ENCODE measurements around the gene PRKAA1. TPM values are rescaled to one million over a fixed set of nuclear protein-coding genes. Genes with fewer than 3 reads are reported as not detected.

PRKAA1 gene
- total RNA-seq, 1 experiment from 2014 or later, result 84.5 TPM

GRCh38 chr5:40784027-40784653, 14.0 kb downstream of the PRKAA1 start:
- Histone ChIP-seq H2AFZ (ENCODE audit: low read length) (no peak overlapping the region), H3K9ac (ENCODE audit: low read length) (no peak overlapping the region), H3K9me3 (ENCODE audit: low read length) (peaks cover 7% of the 10 kb centered on the region; the same call in 1 of the 2 replicates), H3K9me2 (replicated peaks; ENCODE audit: low read length) (no peaks in the 10 kb centered on the region), H3K4me1 (ENCODE audit: insufficient read depth, low read length) (peaks cover 12% of the 10 kb centered on the region; the same call in 1 of the 2 replicates), H4K20me1 (ENCODE audit: low read length) (peaks cover 53% of the 10 kb centered on the region), H3K36me3 (ENCODE audit: low read depth, low read length) (peaks cover 18% of the 10 kb centered on the region), H3K27ac (ENCODE audit: low read length) (no peak overlapping the region), H3F3A (ENCODE audit: low read length, unreplicated experiment) (no peaks in the 10 kb centered on the region), H3K27me3 (ENCODE audit: low read length) (no peaks in the 10 kb centered on the region), H3K4me2 (ENCODE audit: low read length) (no peak overlapping the region), H3K79me2 (ENCODE audit: low read length) (peaks cover 99% of the 10 kb centered on the region), H3K4me3 (ENCODE audit: low read length) (no peak overlapping the region)
- CTCF ChIA-PET, result no interaction called here
- TF ChIP-seq EZH2phosphoT487 (IDR thresholded peaks at IDR 0.05; ENCODE audit: borderline replicate concordance, low read length), result no peak
- no peak for TF ChIP-seq EZH2 (IDR thresholded peaks at IDR 0.05; ENCODE audit: low read length, unreplicated experiment)
- TF ChIP-seq CTCF (conservative IDR thresholded peaks at IDR 0.05; ENCODE audit: low read depth, low read length), result no peak
- DNase-seq, result no peak
- ATAC-seq, result no peak
- intact Hi-C loops (cut with micrococcal nuclease), result no loop called here
- BruUV-seq (replicated peaks), result no TSS peak
- POLR2A ChIA-PET (ENCODE audit: unreplicated experiment), result no interaction called here

GRCh38 chr5:40781843-40782409, 16.2 kb downstream of the PRKAA1 start:
- CTCF ChIA-PET, result no interaction called here
- DNase-seq, result no peak
- BruUV-seq (replicated peaks), result no TSS peak

More at GRCh38 chr5:40781843-40782409, 16.2 kb downstream of the PRKAA1 start:
- peaks cover 92% of the 10 kb centered on the region for H3K79me2 ChIP-seq (ENCODE audit: low read length)
- no peak overlapping the region for H2AFZ ChIP-seq (ENCODE audit: low read length)
- no peak overlapping the region for H3K4me3 ChIP-seq (ENCODE audit: low read length)
- TF ChIP-seq CTCF (conservative IDR thresholded peaks at IDR 0.05; ENCODE audit: low read depth, low read length), result no peak
- H3K27me3 ChIP-seq (ENCODE audit: low read length), result no peaks in the 10 kb centered on the region
- ATAC-seq, result no peak
- H4K20me1 ChIP-seq (ENCODE audit: low read length), result peaks cover 47% of the 10 kb centered on the region
- peaks cover 12% of the 10 kb centered on the region; the same call in 1 of the 2 replicates for H3K4me1 ChIP-seq (ENCODE audit: insufficient read depth, low read length)
- no peak overlapping the region for H3K27ac ChIP-seq (ENCODE audit: low read length)
- no peak overlapping the region for H3K4me2 ChIP-seq (ENCODE audit: low read length)
- no peaks in the 10 kb centered on the region for H3K9me3 ChIP-seq (ENCODE audit: low read length)
- POLR2A ChIA-PET (ENCODE audit: unreplicated experiment), result no interaction called here
- H3K9ac ChIP-seq (ENCODE audit: low read length), result no peak overlapping the region
- no peaks in the 10 kb centered on the region for H3F3A ChIP-seq (ENCODE audit: low read length, unreplicated experiment)
- H3K9me2 ChIP-seq (replicated peaks; ENCODE audit: low read length), result no peaks in the 10 kb centered on the region
- intact Hi-C loops (cut with micrococcal nuclease), result no loop called here
- H3K36me3 ChIP-seq (ENCODE audit: low read depth, low read length), result 0 out of 2 replicates have a peak, but pooled peaks cover 3% of the 10 kb centered on the region

Data from PC-3 (cell line).